ENCODE data around the gene VKORC1L1. TPM values are rescaled to one million over a fixed set of nuclear protein-coding genes. Genes with fewer than 3 reads are reported as not detected.
"Not testable (repeated sequence)": the region's sequence is repeated elsewhere in the genome, so short reads cannot be mapped to it uniquely, and the experiment has no call there.

Gene VKORC1L1
- total RNA-seq, 1 experiment from 2014 or later = 29.4 TPM

GRCh38 chr7:65989694-65990080, 116.8 kb downstream of the VKORC1L1 start:
- WGBS (ENCODE audit: extremely low coverage, insufficient read length, low lambda C conversion rate) = no CpG with 5 or more reads among the region's 3 CpGs
- Histone ChIP-seq H4K8ac (replicated peaks; ENCODE audit: insufficient read length, low read depth, low read length) (no peak overlapping the region), H4K20me1 (ENCODE audit: control insufficient read depth, insufficient read depth, insufficient read length) (no peaks in the 10 kb centered on the region), H2BK5ac (ENCODE audit: insufficient read length, low read length) (no peak overlapping the region), H3K4ac (ENCODE audit: low read depth, low read length) (no peak overlapping the region), H2AFZ (ENCODE audit: low read length) (no peak overlapping the region), H3K79me2 (ENCODE audit: insufficient read depth, low read length) (no peaks in the 10 kb centered on the region), H2BK120ac (ENCODE audit: low read depth, low read length, poor library complexity, severe bottlenecking) (no peak overlapping the region), H4K5ac (ENCODE audit: insufficient read length, low read depth, low read length) (no peak overlapping the region), H3K27ac (ENCODE audit: insufficient read length, low read depth, low read length) (no peak overlapping the region), H3K79me1 (ENCODE audit: insufficient read depth, low read depth, low read length, poor library complexity, severe bottlenecking) (no peaks in the 10 kb centered on the region), H3K9ac (ENCODE audit: extremely low read depth, insufficient read length, low read length) (no peak overlapping the region), H3K9me3 (ENCODE audit: control insufficient read depth, low read depth, low read length) (no peaks in the 10 kb centered on the region), H3K56ac (ENCODE audit: insufficient read length, low read depth, low read length) (no peak overlapping the region), H3T11ph (ENCODE audit: low read length) (no peak overlapping the region), H2BK15ac (ENCODE audit: low read depth, low read length) (no peak overlapping the region), H3K27me3 (ENCODE audit: insufficient read depth, low read length) (no peaks in the 10 kb centered on the region), H2AK5ac (ENCODE audit: insufficient read length, low read length) (no peak overlapping the region), H2BK12ac (ENCODE audit: insufficient read length, low read depth, low read length) (no peak overlapping the region), H4K91ac (ENCODE audit: insufficient read length, low read depth, low read length) (no peak overlapping the region), H3K14ac (ENCODE audit: insufficient read depth, low read length) (no peak overlapping the region), H3K23me2 (ENCODE audit: insufficient read length, low read depth, low read length, poor library complexity, severe bottlenecking) (no peaks in the 10 kb centered on the region), H3K4me1 (ENCODE audit: insufficient read depth, low read length) (no peaks in the 10 kb centered on the region), H3K23ac (ENCODE audit: insufficient read length, low read depth, low read length) (no peak overlapping the region), H2BK20ac (ENCODE audit: low read depth, low read length, poor library complexity, severe bottlenecking) (no peak overlapping the region), H3K4me2 (ENCODE audit: insufficient read depth, insufficient read length, low read length) (no peak overlapping the region), H3K18ac (ENCODE audit: insufficient read length, low read depth, low read length) (no peak overlapping the region)
- H3K9me3 Mint-ChIP-seq = no peaks in the 10 kb centered on the region
- H3K27me3 Mint-ChIP-seq (ENCODE audit: low read depth) = peaks cover under 1% of the 10 kb centered on the region; the same call in 1 of the 2 replicates
- no peak for DNase-seq
- no peak overlapping the region for H3K27ac Mint-ChIP-seq
- no peaks in the 10 kb centered on the region for H3K36me3 Mint-ChIP-seq (ENCODE audit: insufficient read depth in 1 of 3, low read depth in 3 of 3)
- peaks cover 2% of the 10 kb centered on the region in 2 experiments; a peak in 3 of 4 replicates for H3K4me1 Mint-ChIP-seq
- no peak overlapping the region for H3K4me3 Mint-ChIP-seq
- no peak for TF ChIP-seq CTCF (conservative IDR thresholded peaks at IDR 0.05)

- not testable (repeated sequence) for H2BK12ac ChIP-seq (ENCODE audit: insufficient read length, low read depth, low read length); H3K14ac ChIP-seq (ENCODE audit: insufficient read depth, low read length); H3K56ac ChIP-seq (ENCODE audit: insufficient read length, low read depth, low read length); H2AFZ ChIP-seq (ENCODE audit: low read length); H3K79me2 ChIP-seq (ENCODE audit: insufficient read depth, low read length); H2BK120ac ChIP-seq (ENCODE audit: low read depth, low read length, poor library complexity, severe bottlenecking); H2BK15ac ChIP-seq (ENCODE audit: low read depth, low read length); H3K79me1 ChIP-seq (ENCODE audit: insufficient read depth, low read depth, low read length, poor library complexity, severe bottlenecking); H4K20me1 ChIP-seq (ENCODE audit: control insufficient read depth, insufficient read depth, insufficient read length); H4K5ac ChIP-seq (ENCODE audit: insufficient read length, low read depth, low read length); H3K9ac ChIP-seq (ENCODE audit: extremely low read depth, insufficient read length, low read length); DNase-seq; H4K8ac ChIP-seq (replicated peaks; ENCODE audit: insufficient read length, low read depth, low read length); H3K9me3 Mint-ChIP-seq; H3K18ac ChIP-seq (ENCODE audit: insufficient read length, low read depth, low read length); H3K27me3 ChIP-seq (ENCODE audit: insufficient read depth, low read length); H2BK20ac ChIP-seq (ENCODE audit: low read depth, low read length, poor library complexity, severe bottlenecking); H3K4me3 Mint-ChIP-seq; H3K4me1 Mint-ChIP-seq; H2BK5ac ChIP-seq (ENCODE audit: insufficient read length, low read length); H3K27me3 Mint-ChIP-seq (ENCODE audit: low read depth); H4K91ac ChIP-seq (ENCODE audit: insufficient read length, low read depth, low read length); H3K27ac Mint-ChIP-seq; H3K36me3 Mint-ChIP-seq (ENCODE audit: insufficient read depth in 1 of 3, low read depth in 3 of 3); H2AK5ac ChIP-seq (ENCODE audit: insufficient read length, low read length); H3K4me2 ChIP-seq (ENCODE audit: insufficient read depth, insufficient read length, low read length); H3K23ac ChIP-seq (ENCODE audit: insufficient read length, low read depth, low read length); H3K4me1 ChIP-seq (ENCODE audit: insufficient read depth, low read length); H3K9me3 ChIP-seq (ENCODE audit: control insufficient read depth, low read depth, low read length); H3K27ac ChIP-seq (ENCODE audit: insufficient read length, low read depth, low read length); H3T11ph ChIP-seq (ENCODE audit: low read length); H3K23me2 ChIP-seq (ENCODE audit: insufficient read length, low read depth, low read length, poor library complexity, severe bottlenecking); H3K4ac ChIP-seq (ENCODE audit: low read depth, low read length)
- no CpG with 5 or more reads among the region's 5 CpGs for WGBS (ENCODE audit: extremely low coverage, insufficient read length, low lambda C conversion rate)
Measured at GRCh38 chr7:65991829-65992228, 119.0 kb downstream of the VKORC1L1 start.

Data from H9 (cell line).